Stimulated activated CD4-positive, alpha-beta T cell treated with anti-CD3 and anti-CD28 coated beads, TNF-alpha, amount 100 ng/mL, for 24 hours (primary cell): ENCODE data around the gene BCL11A.
"Not testable (repeated sequence)": the region's sequence is repeated elsewhere in the genome, so short reads cannot be mapped to it uniquely, and the experiment has no call there.

Source experiments
- DNase-seq, 3 experiments: peaks; one replicate each; pipeline ENCODE4 v3.0.0-alpha.2; 2020; ENCODE audit warnings: low read depth in 3 of 3

The BCL11A gene

GRCh38 chr2:60433018-60433596 lies 120.3 kb downstream of the BCL11A start:
- DNase-seq = no peak

GRCh38 chr2:60432035-60432601 lies 121.3 kb downstream of the BCL11A start:
- DNase-seq = no peak

DNA sequence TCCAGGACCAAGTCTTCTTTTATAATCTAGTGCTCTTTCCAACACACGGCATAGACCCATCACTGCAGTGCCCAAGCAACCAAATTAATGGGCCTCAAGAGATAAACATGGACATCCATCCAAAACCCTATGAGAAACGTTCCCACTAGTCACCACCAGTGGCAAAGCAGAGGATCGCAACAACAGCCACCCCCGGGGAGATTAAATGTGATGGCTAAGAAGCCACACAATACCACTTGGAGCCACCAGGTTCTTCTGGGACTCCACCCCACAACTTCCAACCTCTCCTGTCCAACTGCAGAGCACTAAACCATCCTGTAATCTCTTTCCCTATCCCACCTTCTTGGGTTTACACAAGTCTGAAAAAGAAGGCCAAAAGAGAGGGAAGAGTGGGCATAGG lies 123.8 kb downstream of the BCL11A start:
- DNase-seq = no peak

DNA sequence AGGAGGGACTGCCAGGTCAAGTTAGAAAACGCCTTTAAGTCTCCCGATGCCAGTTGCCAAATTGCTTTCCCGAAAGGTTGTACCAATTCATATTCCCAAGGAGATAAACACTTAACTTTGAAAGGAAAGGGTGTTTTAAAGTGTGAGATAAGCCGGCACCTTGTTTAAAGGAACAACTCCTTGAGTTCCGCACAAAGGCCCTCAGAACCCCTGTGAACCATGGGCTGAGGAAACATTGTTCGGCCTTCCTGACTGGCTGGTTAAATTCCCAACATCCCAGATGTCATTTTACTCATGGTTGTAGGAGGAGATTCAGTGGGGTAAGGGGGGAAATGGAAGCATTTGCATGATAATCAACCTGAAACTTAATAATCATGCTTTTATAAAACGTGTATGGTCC lies 126.6 kb downstream of the BCL11A start:
- DNase-seq = no peak

GRCh38 chr2:60426341-60426740 lies 127.1 kb downstream of the BCL11A start:
- DNase-seq = no peak

- no peak for DNase-seq
Observed at GRCh38 chr2:60424233-60424632, 129.2 kb downstream of the BCL11A start.

DNA sequence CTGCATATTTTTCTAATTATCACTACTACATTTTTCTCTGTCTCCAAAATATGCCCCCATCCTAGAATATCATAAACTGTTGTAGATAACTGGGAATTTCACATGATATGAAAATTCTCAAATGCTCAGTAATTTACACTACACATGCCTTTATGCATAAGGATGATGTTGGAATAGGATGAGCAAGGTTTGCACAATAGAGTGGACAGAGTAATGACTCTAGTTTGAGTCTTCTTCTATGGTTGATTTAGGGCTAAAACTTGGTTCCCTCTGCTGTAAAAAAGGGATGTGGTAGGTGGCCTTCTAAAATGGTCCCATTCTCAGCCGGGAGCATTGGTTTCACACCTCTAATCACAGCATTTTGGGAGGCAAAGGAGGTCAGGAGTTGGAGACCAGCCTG lies 129.9 kb downstream of the BCL11A start:
- DNase-seq = no peak

GRCh38 chr2:60422826-60423483 lies 130.5 kb downstream of the BCL11A start:
- no peak for DNase-seq

GRCh38 chr2:60417210-60417609 lies 136.2 kb downstream of the BCL11A start:
- DNase-seq = not testable (repeated sequence)

DNA sequence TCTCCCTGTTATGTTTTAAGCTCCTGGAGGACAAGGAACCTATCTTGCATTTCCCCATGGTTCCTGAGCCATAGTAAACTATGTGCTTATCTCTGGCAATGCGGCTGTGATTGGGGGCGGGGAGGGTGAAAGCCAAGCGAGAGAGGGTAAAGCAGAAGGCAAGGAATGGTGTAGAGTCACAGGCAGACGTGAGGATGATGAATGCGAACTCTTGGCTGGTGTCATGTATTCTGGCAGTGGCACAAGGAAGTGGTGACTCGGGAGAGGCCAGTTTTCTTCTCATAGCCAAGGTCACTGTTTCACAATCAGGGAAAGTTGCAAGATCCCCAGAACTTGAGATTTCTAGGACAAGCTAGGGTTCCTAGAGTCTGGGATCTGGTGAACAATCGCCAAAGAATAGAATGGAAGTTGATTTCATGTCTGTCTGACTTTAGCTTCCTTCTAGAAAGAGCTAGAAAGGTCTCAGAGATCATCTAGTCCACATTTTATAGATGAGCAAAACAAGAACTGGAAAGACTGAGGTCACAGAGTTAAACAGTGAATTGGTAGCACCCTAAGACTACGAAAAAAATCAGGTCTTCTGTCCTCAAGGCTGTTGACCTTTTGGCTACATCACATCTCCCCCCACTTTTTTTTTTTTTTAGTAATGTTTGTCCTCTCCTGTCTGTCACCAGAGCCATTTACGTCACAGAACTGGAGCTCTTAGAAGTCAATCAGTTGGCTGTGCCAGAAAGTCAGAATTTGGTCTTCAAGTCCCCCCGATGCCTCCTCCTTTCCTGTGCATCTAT lies 137.0 kb downstream of the BCL11A start:
- DNase-seq = no peak

GRCh38 chr2:60415814-60416213 lies 137.6 kb downstream of the BCL11A start:
- no peak for DNase-seq

DNA sequence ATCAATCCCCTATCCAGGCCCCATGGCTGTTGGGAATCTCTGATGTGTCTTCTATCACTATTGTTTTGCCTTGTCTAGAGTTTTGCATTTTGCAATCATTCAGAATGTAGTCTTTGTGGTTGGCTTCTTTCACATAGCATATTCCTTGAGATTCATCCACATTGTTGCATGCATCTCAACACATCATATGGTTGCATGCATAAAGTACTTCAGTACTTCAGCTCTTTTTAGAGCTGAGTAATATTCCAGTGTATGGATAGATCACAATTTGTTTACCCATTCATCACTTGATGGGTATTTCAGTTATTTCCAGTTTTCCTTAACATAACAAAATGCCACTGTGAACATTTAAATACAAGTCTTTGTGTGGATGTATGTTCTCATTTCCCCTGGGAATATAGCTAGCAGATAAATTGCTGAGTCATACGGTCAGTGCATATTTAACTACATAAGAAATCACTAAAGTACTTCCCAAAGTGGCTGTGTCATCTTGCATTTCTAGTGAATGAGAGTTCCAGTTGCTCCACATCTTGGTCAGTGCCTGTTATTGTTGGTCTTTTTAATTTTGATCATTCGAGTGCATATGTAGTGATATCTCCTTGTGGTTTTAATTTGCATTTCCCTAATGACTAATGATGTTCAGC lies 138.8 kb downstream of the BCL11A start:
- DNase-seq = no peak

- no peak for DNase-seq
Observed at GRCh38 chr2:60413814-60414168, 139.7 kb downstream of the BCL11A start.

DNA sequence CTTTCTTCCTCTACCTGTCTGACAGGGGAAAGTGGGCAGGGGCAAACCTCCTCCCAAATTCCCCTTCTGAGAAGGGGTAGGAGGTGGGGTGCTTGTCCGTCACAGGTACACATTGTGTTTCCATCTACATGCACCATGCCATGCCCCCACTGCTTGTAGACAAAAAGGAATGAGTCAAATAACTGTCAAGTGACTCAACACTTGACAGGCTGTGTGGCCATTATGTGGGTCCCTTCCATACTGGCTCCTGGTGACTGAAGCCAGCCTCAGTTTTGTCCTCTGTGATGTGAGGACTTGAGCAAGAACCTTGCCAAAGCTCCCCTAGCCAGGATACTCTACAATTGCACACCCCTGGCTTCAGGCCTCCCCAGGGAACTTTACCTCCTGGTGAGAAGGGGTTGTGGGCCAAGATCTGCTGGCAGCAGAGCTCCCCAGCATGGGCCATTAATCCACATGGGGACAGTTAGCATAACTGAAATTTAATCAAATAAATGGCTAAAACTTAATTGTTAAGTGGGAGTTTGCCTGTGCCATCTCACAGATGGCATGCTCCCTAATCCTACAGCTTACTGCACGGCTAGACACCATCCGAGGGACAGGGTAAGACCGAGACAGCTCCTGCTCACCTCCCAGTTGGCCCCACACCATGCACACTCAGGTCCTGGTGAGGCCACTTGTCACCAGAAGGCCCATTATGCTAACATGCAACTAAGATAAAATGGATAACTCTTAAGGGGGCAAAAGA lies 140.2 kb downstream of the BCL11A start:
- DNase-seq = no peak

DNA sequence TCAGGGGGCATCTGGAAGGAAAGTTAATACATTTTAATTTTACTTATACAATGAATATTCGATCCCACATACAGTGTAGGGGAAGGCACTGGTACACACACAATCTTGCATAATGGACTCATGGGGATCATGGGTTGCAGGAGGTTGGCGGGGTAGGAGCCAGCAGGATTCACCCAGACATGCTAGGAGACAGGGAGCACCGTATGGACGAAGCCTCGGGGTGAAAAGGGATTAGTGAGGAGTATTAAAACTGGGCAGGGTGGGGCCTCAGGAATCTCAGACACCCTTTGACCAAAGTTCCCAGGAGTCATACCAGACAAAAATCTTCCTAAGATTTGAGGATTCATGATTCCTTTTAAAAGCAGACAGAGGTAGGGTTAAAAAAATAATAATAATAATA lies 140.8 kb downstream of the BCL11A start:
- DNase-seq = no peak

GRCh38 chr2:60412027-60412426 lies 141.4 kb downstream of the BCL11A start:
- DNase-seq = no peak

GRCh38 chr2:60411295-60411694 lies 142.2 kb downstream of the BCL11A start:
- no peak for DNase-seq

DNA sequence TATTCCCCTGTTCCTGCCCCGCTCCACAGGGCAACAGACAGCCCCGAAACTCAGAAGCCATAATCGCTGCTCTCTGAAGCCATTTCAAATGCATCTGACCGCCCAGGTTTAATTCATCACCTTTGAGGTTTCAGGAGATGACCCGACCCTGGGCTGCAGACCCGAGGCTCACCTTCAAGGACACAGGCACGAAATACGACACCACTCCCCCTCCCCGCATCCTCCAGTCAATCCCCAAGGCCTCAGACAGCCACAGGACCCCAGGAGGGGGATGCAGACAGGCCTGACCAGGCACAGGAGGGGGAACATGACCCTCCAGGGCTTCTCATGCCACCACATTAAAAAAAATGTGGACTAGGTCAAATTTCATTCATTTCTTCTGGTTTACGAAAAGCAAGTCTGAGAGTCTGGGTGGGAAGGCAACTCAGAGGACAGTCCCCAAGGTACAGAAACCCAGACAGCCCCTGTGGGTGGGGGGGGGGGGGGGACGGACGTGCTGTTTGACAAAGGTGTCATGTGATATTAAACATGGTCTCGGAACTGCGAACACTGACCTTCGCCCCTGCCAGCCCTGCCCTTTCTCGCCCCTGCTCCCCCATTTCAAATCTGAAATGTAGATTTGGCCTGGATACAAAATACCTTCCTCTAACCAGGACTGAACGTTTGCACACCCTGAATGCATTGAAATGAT lies 142.9 kb downstream of the BCL11A start:
- no peak for DNase-seq

DNA sequence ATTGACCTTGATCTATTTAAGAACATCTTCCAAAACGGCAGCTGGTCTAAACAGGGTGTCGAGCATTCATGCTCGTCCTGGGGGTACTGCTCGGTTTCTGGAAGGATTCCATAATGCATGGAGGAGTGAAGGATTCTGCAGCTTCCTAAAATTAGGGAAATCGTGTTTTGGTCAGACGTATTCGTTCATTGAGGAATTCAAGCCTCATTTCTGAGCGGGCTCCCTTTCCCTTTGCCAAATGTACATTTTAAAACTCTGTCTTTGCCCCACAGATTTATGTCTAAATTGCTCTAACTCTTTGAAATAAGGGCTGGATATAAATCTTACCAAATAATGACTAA lies 144.0 kb downstream of the BCL11A start:
- no peak for DNase-seq

GRCh38 chr2:60408811-60409530 lies 144.5 kb downstream of the BCL11A start:
- DNase-seq = no peak
